ENCODE results near the gene TMEM106A.
"Not testable (repeated sequence)": the region's sequence is repeated elsewhere in the genome, so short reads cannot be mapped to it uniquely, and the experiment has no call there.

GRCh38 chr17:43246456-43246855, 34.8 kb downstream of the TMEM106A start:
- TF ChIP-seq CTCF (IDR thresholded peaks at IDR 0.05); EZH2 (IDR thresholded peaks at IDR 0.05; ENCODE audit: borderline replicate concordance, insufficient read depth, low read depth, low read length, poor library complexity, severe bottlenecking): not testable (repeated sequence)

All from B cell (primary cell).